ENCODE measurements around the gene SLC8A1.

The SLC8A1 gene

GRCh38 chr2:40480596-40480995 is 28.7 kb upstream of the SLC8A1 start:
- H3K4me3 ChIP-seq (ENCODE audit: low read depth, low read length) = no peak overlapping the region
- TF ChIP-seq MAX (IDR thresholded peaks at IDR 0.05; ENCODE audit: low read depth, low read length) (no peak), CTCF (IDR thresholded peaks at IDR 0.05; ENCODE audit: low read depth, low read length) (no peak), POLR2A (IDR thresholded peaks at IDR 0.05; ENCODE audit: extremely low read depth, insufficient read length) (no peak), MYC (IDR thresholded peaks at IDR 0.05; ENCODE audit: low read depth, low read length) (no peak)
- peak; percentile 11 for DNase-seq (ENCODE audit: low read depth)

- TF ChIP-seq POLR2A (IDR thresholded peaks at IDR 0.05; ENCODE audit: extremely low read depth, insufficient read length) (no peak), MYC (IDR thresholded peaks at IDR 0.05; ENCODE audit: low read depth, low read length) (no peak), CTCF (IDR thresholded peaks at IDR 0.05; ENCODE audit: low read depth, low read length) (no peak), MAX (IDR thresholded peaks at IDR 0.05; ENCODE audit: low read depth, low read length) (no peak)
- DNase-seq (ENCODE audit: low read depth) = peak; percentile 20
- no peak overlapping the region for H3K4me3 ChIP-seq (ENCODE audit: low read depth, low read length)
These were observed 28.2 kb upstream of the SLC8A1 start for GRCh38 chr2:40480073-40480472.

GRCh38 chr2:40477361-40477760 is 25.5 kb upstream of the SLC8A1 start:
- no peak overlapping the region for H3K4me3 ChIP-seq (ENCODE audit: low read depth, low read length)
- no peak for DNase-seq (ENCODE audit: low read depth)
- TF ChIP-seq CTCF (IDR thresholded peaks at IDR 0.05; ENCODE audit: low read depth, low read length) (no peak), MAX (IDR thresholded peaks at IDR 0.05; ENCODE audit: low read depth, low read length) (no peak), POLR2A (IDR thresholded peaks at IDR 0.05; ENCODE audit: extremely low read depth, insufficient read length) (no peak), MYC (IDR thresholded peaks at IDR 0.05; ENCODE audit: low read depth, low read length) (no peak)

GRCh38 chr2:40476436-40476835 is 24.5 kb upstream of the SLC8A1 start:
- DNase-seq (ENCODE audit: low read depth) = no peak
- H3K4me3 ChIP-seq (ENCODE audit: low read depth, low read length) = no peak overlapping the region
- TF ChIP-seq POLR2A (IDR thresholded peaks at IDR 0.05; ENCODE audit: extremely low read depth, insufficient read length) (no peak), CTCF (IDR thresholded peaks at IDR 0.05; ENCODE audit: low read depth, low read length) (no peak), MAX (IDR thresholded peaks at IDR 0.05; ENCODE audit: low read depth, low read length) (no peak), MYC (IDR thresholded peaks at IDR 0.05; ENCODE audit: low read depth, low read length) (no peak)

- no peak overlapping the region for H3K4me3 ChIP-seq (ENCODE audit: low read depth, low read length)
- TF ChIP-seq MAX (IDR thresholded peaks at IDR 0.05; ENCODE audit: low read depth, low read length) = no peak
- TF ChIP-seq MYC (IDR thresholded peaks at IDR 0.05; ENCODE audit: low read depth, low read length) = no peak
- TF ChIP-seq CTCF (IDR thresholded peaks at IDR 0.05; ENCODE audit: low read depth, low read length) = no peak
- no peak for TF ChIP-seq POLR2A (IDR thresholded peaks at IDR 0.05; ENCODE audit: extremely low read depth, insufficient read length)
- DNase-seq (ENCODE audit: low read depth) = no peak
These were observed 22.4 kb upstream of the SLC8A1 start for GRCh38 chr2:40474306-40474705.

- no peak overlapping the region for H3K4me3 ChIP-seq (ENCODE audit: low read depth, low read length)
- no peak for DNase-seq (ENCODE audit: low read depth)
- TF ChIP-seq MAX (IDR thresholded peaks at IDR 0.05; ENCODE audit: low read depth, low read length) (no peak), POLR2A (IDR thresholded peaks at IDR 0.05; ENCODE audit: extremely low read depth, insufficient read length) (no peak), CTCF (IDR thresholded peaks at IDR 0.05; ENCODE audit: low read depth, low read length) (no peak), MYC (IDR thresholded peaks at IDR 0.05; ENCODE audit: low read depth, low read length) (no peak)
These were observed 20.0 kb upstream of the SLC8A1 start for GRCh38 chr2:40471866-40472265.
